ENCODE measurements around the gene VPS13D.

The VPS13D gene

DNA sequence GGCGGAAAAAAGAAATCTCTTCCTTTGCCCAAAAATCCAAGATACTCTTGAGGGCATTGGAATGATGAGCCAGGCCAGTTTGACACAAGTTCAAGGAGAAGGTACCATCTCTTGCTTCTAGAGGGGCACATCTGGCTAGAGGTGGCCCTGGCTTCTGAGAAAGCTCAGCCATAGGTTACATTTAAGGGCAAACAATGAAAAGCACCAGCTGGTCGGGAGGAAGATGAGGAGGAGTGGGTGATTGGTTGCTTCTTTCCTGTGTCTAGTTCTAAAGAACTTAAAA, 256.2 kb downstream of the VPS13D start:
- Histone ChIP-seq H3K9me2 (replicated peaks; ENCODE audit: control insufficient read depth, low read length) (no peaks in the 10 kb centered on the region), H3K9me3 (ENCODE audit: control insufficient read depth, insufficient read depth, low read length) (no peaks in the 10 kb centered on the region), H3K27me3 (ENCODE audit: control insufficient read depth, low read length) (no peaks in the 10 kb centered on the region), H3K4me1 (ENCODE audit: control insufficient read depth, low read length) (peaks cover 3% of the 10 kb centered on the region), H3K79me2 (ENCODE audit: control insufficient read depth, low read length) (no peaks in the 10 kb centered on the region), H3K4me3 (ENCODE audit: low read length) (no peak overlapping the region), H3K27ac (ENCODE audit: low read depth, low read length) (no peak overlapping the region), H3K4me2 (ENCODE audit: low read length) (no peak overlapping the region), H3F3A (ENCODE audit: control insufficient read depth, insufficient read depth) (no peaks in the 10 kb centered on the region), H3K36me3 (ENCODE audit: control insufficient read depth, low read length) (no peaks in the 10 kb centered on the region), H4K20me1 (ENCODE audit: control insufficient read depth, insufficient read depth, low read depth, low read length) (no peaks in the 10 kb centered on the region)
- no peak for TF ChIP-seq EZH2phosphoT487 (IDR thresholded peaks at IDR 0.05; ENCODE audit: borderline replicate concordance, low read length)
- TF ChIP-seq, protein P1, sequence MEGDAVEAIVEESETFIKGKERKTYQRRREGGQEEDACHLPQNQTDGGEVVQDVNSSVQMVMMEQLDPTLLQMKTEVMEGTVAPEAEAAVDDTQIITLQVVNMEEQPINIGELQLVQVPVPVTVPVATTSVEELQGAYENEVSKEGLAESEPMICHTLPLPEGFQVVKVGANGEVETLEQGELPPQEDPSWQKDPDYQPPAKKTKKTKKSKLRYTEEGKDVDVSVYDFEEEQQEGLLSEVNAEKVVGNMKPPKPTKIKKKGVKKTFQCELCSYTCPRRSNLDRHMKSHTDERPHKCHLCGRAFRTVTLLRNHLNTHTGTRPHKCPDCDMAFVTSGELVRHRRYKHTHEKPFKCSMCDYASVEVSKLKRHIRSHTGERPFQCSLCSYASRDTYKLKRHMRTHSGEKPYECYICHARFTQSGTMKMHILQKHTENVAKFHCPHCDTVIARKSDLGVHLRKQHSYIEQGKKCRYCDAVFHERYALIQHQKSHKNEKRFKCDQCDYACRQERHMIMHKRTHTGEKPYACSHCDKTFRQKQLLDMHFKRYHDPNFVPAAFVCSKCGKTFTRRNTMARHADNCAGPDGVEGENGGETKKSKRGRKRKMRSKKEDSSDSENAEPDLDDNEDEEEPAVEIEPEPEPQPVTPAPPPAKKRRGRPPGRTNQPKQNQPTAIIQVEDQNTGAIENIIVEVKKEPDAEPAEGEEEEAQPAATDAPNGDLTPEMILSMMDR (IDR thresholded peaks at IDR 0.05; ENCODE audit: low read depth, low read length, poor library complexity, severe bottlenecking), result no peak

DNA sequence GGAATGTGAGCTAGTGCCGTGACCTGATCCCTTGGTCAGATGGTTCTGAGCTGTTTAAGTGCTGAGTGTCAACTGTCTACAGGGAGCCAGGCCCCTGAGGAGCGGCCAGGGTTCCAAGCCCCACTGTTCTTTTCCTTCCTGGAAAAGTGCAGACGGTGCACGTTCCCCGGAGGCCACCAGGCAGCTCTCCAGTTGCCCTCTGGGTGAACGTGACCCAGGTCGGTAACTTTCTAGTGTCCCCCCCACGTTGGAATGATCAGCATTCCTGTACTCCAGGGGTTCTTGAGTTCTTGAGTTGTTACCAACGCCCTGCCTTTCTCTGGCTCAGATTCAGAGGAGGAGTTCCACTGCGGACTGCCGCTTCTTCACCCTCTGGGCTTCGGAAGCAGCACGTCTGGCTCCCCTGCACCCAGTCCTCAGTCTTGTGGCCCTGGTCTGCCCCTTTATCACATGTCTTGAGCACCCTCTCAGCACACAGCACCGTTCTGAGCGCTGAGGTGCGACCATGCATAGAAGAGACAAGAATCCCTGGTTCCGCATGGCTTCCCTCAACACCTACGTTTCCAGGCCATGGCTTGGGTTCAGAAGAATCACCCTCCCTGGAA, 256.7 kb downstream of the VPS13D start:
- no peaks in the 10 kb centered on the region for H4K20me1 ChIP-seq (ENCODE audit: control insufficient read depth, insufficient read depth, low read depth, low read length)
- TF ChIP-seq, protein P1 (IDR thresholded peaks at IDR 0.05; ENCODE audit: low read depth, low read length, poor library complexity, severe bottlenecking), result no peak
- no peak for TF ChIP-seq EZH2phosphoT487 (IDR thresholded peaks at IDR 0.05; ENCODE audit: borderline replicate concordance, low read length)
- H3K4me1 ChIP-seq (ENCODE audit: control insufficient read depth, low read length), result no peaks in the 10 kb centered on the region
- H3F3A ChIP-seq (ENCODE audit: control insufficient read depth, insufficient read depth), result no peaks in the 10 kb centered on the region
- no peaks in the 10 kb centered on the region for H3K27me3 ChIP-seq (ENCODE audit: control insufficient read depth, low read length)
- H3K36me3 ChIP-seq (ENCODE audit: control insufficient read depth, low read length), result no peaks in the 10 kb centered on the region
- no peak overlapping the region for H3K4me3 ChIP-seq (ENCODE audit: low read length)
- no peaks in the 10 kb centered on the region for H3K9me3 ChIP-seq (ENCODE audit: control insufficient read depth, insufficient read depth, low read length)
- no peaks in the 10 kb centered on the region for H3K79me2 ChIP-seq (ENCODE audit: control insufficient read depth, low read length)
- H3K27ac ChIP-seq (ENCODE audit: low read depth, low read length), result no peak overlapping the region
- H3K9me2 ChIP-seq (replicated peaks; ENCODE audit: control insufficient read depth, low read length), result no peaks in the 10 kb centered on the region
- H3K4me2 ChIP-seq (ENCODE audit: low read length), result no peak overlapping the region

DNA sequence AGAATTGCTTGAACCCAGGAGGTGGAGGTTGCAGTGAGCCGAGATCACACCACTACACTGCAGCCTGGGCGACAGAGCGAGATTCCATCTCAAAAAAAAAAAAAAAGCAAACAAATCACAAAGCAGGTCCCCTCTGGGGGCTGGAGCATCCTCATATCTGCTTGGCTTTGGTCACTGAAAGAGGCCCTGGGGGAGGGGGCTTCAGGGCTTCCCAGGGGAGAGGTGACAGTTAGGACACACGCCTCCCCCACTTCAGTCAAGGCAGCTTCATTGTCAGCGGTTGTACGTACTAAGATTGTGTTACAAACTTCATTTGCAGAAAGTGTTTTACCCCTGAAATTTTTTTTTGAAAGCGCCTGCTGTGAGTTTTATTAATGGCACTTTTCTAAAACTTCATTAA, 257.7 kb downstream of the VPS13D start:
- H3K4me2 ChIP-seq (ENCODE audit: low read length), result no peak overlapping the region
- no peaks in the 10 kb centered on the region for H3K9me3 ChIP-seq (ENCODE audit: control insufficient read depth, insufficient read depth, low read length)
- no peaks in the 10 kb centered on the region for H3K4me1 ChIP-seq (ENCODE audit: control insufficient read depth, low read length)
- no peaks in the 10 kb centered on the region for H4K20me1 ChIP-seq (ENCODE audit: control insufficient read depth, insufficient read depth, low read depth, low read length)
- H3K27me3 ChIP-seq (ENCODE audit: control insufficient read depth, low read length), result no peaks in the 10 kb centered on the region
- no peak overlapping the region for H3K4me3 ChIP-seq (ENCODE audit: low read length)
- H3F3A ChIP-seq (ENCODE audit: control insufficient read depth, insufficient read depth), result no peaks in the 10 kb centered on the region
- H3K36me3 ChIP-seq (ENCODE audit: control insufficient read depth, low read length), result no peaks in the 10 kb centered on the region
- no peaks in the 10 kb centered on the region for H3K9me2 ChIP-seq (replicated peaks; ENCODE audit: control insufficient read depth, low read length)
- H3K27ac ChIP-seq (ENCODE audit: low read depth, low read length), result no peak overlapping the region
- no peak for TF ChIP-seq EZH2phosphoT487 (IDR thresholded peaks at IDR 0.05; ENCODE audit: borderline replicate concordance, low read length)
- TF ChIP-seq, protein P1 (IDR thresholded peaks at IDR 0.05; ENCODE audit: low read depth, low read length, poor library complexity, severe bottlenecking), result no peak
- no peaks in the 10 kb centered on the region for H3K79me2 ChIP-seq (ENCODE audit: control insufficient read depth, low read length)

Measured in DOHH2 (cell line).